A549 (cell line): Measurements from ENCODE around the gene TMEM213. TPM values are rescaled to one million over a fixed set of nuclear protein-coding genes. Genes with fewer than 3 reads are reported as not detected.

Source experiments
- ATAC-seq, 2 experiments: fragments of 200-7000 bp in 1 of 2; fragments of >200 bp in 1 of 2; cut with Nextera tagmentation in 1 of 2; cut with Tn5 transposase in 1 of 2; 3 replicates each; pipeline versions ENCODE4 v1.8.0 to v1.9.1; 2018 to 2020; ENCODE audit warnings: mild to moderate bottlenecking in 1 of 2, moderate library complexity in 1 of 2
- CTCF ChIA-PET: fragments of 300-600 bp; sonication (Branson Sonifier 250); formaldehyde crosslinking; extraction: SDS; loops from one replicate; lab custom pipeline; 2021; ENCODE audit warnings: antibody characterized with exemption, inconsistent platforms; lab: Yijun Ruan, JAX
- POLR2A ChIA-PET: fragments of 350-600 bp; formaldehyde crosslinking; extraction: SDS; loops from one replicate; lab custom pipeline; 2021; ENCODE audit warnings: antibody characterized with exemption, inconsistent platforms; lab: Yijun Ruan, JAX
- DNase-seq, 2 experiments: peaks; one replicate each; pipeline versions ENCODE4 v3.0.0 to v3.0.0-alpha.2; 2011 to 2016; ENCODE audit warnings: low read depth in 1 of 2, low spot score in 1 of 2
- FAIRE-seq: peaks from 2 replicates; lab custom pipeline; 2011; peaks lifted over from hg19 to GRCh38; lab: Jason Lieb, UNC
- H3K27ac ChIP-seq, 2 experiments: fragments of >200 bp; sonication (Bioruptor Twin); formaldehyde crosslinking; 3 replicates each; pipeline ENCODE4 v1.5.1; 2016 to 2017
- H3K4me1 ChIP-seq: fragments of >200 bp; sonication (Bioruptor Twin); formaldehyde crosslinking; 3 replicates; pipeline ENCODE4 v1.6.1; 2016
- H3K4me2 ChIP-seq: fragments of >200 bp; sonication (Bioruptor Twin); formaldehyde crosslinking; 3 replicates; pipeline ENCODE4 v1.6.1; 2016
- H3K4me3 ChIP-seq: fragments of >200 bp; sonication (Bioruptor Twin); formaldehyde crosslinking; 3 replicates; pipeline ENCODE4 v1.5.1; 2016
- H3K9me3 ChIP-seq: fragments of >200 bp; sonication (Bioruptor Twin); formaldehyde crosslinking; 3 replicates; pipeline ENCODE4 v1.6.1; 2016
- ATOH8 ChIP-seq: fragments of 250-450 bp; sonication (Bioruptor Pico); IDR thresholded peaks from 2 replicates; pipeline ENCODE4 v1.5.0; 2020; ENCODE audit warnings: low read depth, mild to moderate bottlenecking, moderate library complexity
- BHLHE40 ChIP-seq: IDR thresholded peaks from 2 replicates; pipeline ENCODE4 v1.6.1; 2012; ENCODE audit warnings: low read depth, low read length, inconsistent platforms
- CHD2 ChIP-seq: fragments of 150-350 bp; IDR thresholded peaks from 2 replicates; pipeline ENCODE4 v1.6.1; 2014; ENCODE audit warnings: low read length; ENCODE audit not compliant: partially characterized antibody
- CHD4 ChIP-seq: fragments of 200-600 bp; sonication (generic); IDR thresholded peaks from 2 replicates; pipeline ENCODE4 v1.6.1; 2016; ENCODE audit warnings: antibody characterized with exemption, mild to moderate bottlenecking, borderline replicate concordance
- EHF ChIP-seq: fragments of 250-450 bp; sonication (Bioruptor Pico); IDR thresholded peaks from 2 replicates; pipeline ENCODE4 v1.5.0; 2020; ENCODE audit warnings: mild to moderate bottlenecking
- EP300 ChIP-seq, 2 experiments: fragments of >200 bp; sonication (Bioruptor Twin); formaldehyde crosslinking; IDR thresholded peaks; 2 replicates in 1 of 2; 3 replicates in 1 of 2; pipeline ENCODE4 v1.6.1; 2016 to 2017
- HEYL ChIP-seq: fragments of 250-450 bp; sonication (Bioruptor Pico); IDR thresholded peaks from 2 replicates; pipeline ENCODE4 v1.8.0; 2021; ENCODE audit warnings: mild to moderate bottlenecking, moderate library complexity
- JUN ChIP-seq, 2 experiments: fragments of >200 bp; sonication (Bioruptor Twin); formaldehyde crosslinking; IDR thresholded peaks; 2 replicates in 1 of 2; 3 replicates in 1 of 2; pipeline ENCODE4 v1.6.1; 2016 to 2017
- MAZ ChIP-seq: fragments of 150-350 bp; IDR thresholded peaks from 2 replicates; pipeline ENCODE4 v1.6.1; 2014; ENCODE audit warnings: antibody characterized with exemption, low read depth, low read length, borderline replicate concordance
- NPAS2 ChIP-seq: fragments of 250-450 bp; sonication (Bioruptor Pico); IDR thresholded peaks from 2 replicates; pipeline ENCODE4 v1.8.0; 2022; ENCODE audit warnings: mild to moderate bottlenecking, moderate library complexity, borderline replicate concordance
- RARB ChIP-seq: fragments of 250-450 bp; sonication (Bioruptor Pico); IDR thresholded peaks from 2 replicates; pipeline ENCODE4 v1.8.0; 2021; ENCODE audit warnings: mild to moderate bottlenecking, moderate library complexity
- RFX5 ChIP-seq: fragments of 450-650 bp; IDR thresholded peaks from 2 replicates; pipeline ENCODE4 v1.7.1; 2014; ENCODE audit warnings: antibody characterized with exemption, mild to moderate bottlenecking, moderate library complexity
- RNF2 ChIP-seq: fragments of 200-600 bp; sonication (generic); IDR thresholded peaks from 2 replicates; pipeline ENCODE4 v1.6.1; 2016; ENCODE audit warnings: low read depth, mild to moderate bottlenecking, antibody characterized with exemption, moderate library complexity, borderline replicate concordance
- SMC3 ChIP-seq: fragments of >200 bp; sonication (Bioruptor Twin); formaldehyde crosslinking; IDR thresholded peaks from 3 replicates; pipeline ENCODE4 v1.6.1; 2018; ENCODE audit warnings: inconsistent platforms
- SREBF2 ChIP-seq: fragments of 450-650 bp; IDR thresholded peaks from 2 replicates; pipeline ENCODE4 v1.6.1; 2014; ENCODE audit warnings: mild to moderate bottlenecking, moderate library complexity
- ZFP36 ChIP-seq: fragments of 450-650 bp; IDR thresholded peaks from 2 replicates; pipeline ENCODE4 v1.6.1; 2014; ENCODE audit warnings: borderline replicate concordance; ENCODE audit not compliant: partially characterized antibody
- WGBS: methylation state at CpG from one replicate; pipeline ENCODE4 v1.1.6; 2017; ENCODE audit errors: missing lambda C conversion rate; 5-methylcytosine and 5-hydroxymethylcytosine counted together
- polyA plus RNA-seq, 4 experiments: library from polyadenylated mRNA; depleted of rRNA in 3 of 4; stranded (reverse); fragments of >200 nt; fragmentation: RNase III in 1 of 4; extraction: RNeasy Plus Mini Kit Qiagen cat#74134 plus additional on column Dnase treatment in 1 of 4; gene quantifications; 2 replicates in 3 of 4; 3 replicates in 1 of 4; pipeline ENCODE4 v1.2.3, GENCODE V29; 2011 to 2017
- TF ChIP-seq, protein P1 (sequence below): fragments of >200 bp; sonication (Bioruptor Twin); formaldehyde crosslinking; IDR thresholded peaks from 2 replicates; pipeline ENCODE4 v1.6.1; 2016
- TF ChIP-seq, protein P2 (sequence below): fragments of >200 bp; sonication (Bioruptor Twin); formaldehyde crosslinking; IDR thresholded peaks from 3 replicates; pipeline ENCODE4 v1.5.1; 2016
- TF ChIP-seq, protein P3 (sequence below): fragments of 450-650 bp; IDR thresholded peaks from 2 replicates; pipeline ENCODE4 v1.6.1; 2014; ENCODE audit warnings: antibody characterized with exemption
- TF ChIP-seq, protein P4 (sequence below): fragments of >200 bp; sonication (Bioruptor Twin); formaldehyde crosslinking; IDR thresholded peaks from 3 replicates; pipeline ENCODE4 v1.6.1; 2016

Gene TMEM213
- polyA plus RNA-seq, 2 of the 4 experiments (the other 2 are of a cell fraction) = not detected

GRCh38 chr7:138816650-138817049, 18.9 kb downstream of the TMEM213 start:
- Histone ChIP-seq H3K27ac (no peak overlapping the region), H3K4me2 (no peak overlapping the region)
- no peak for FAIRE-seq
- ChIA-PET POLR2A (no interaction called here), CTCF (no interaction called here)
- TF ChIP-seq, protein P1, sequence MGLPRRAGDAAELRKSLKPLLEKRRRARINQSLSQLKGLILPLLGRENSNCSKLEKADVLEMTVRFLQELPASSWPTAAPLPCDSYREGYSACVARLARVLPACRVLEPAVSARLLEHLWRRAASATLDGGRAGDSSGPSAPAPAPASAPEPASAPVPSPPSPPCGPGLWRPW = no peak
- no peak for TF ChIP-seq NPAS2 (CRISPR knock-in tag)
- TF ChIP-seq JUN (IDR thresholded peaks at IDR 0.05) = no peak
- TF ChIP-seq CHD2 = no peak
- TF ChIP-seq RNF2 = no peak
- no peak for TF ChIP-seq CHD4
- TF ChIP-seq BHLHE40 = no peak
- TF ChIP-seq, protein P2, sequence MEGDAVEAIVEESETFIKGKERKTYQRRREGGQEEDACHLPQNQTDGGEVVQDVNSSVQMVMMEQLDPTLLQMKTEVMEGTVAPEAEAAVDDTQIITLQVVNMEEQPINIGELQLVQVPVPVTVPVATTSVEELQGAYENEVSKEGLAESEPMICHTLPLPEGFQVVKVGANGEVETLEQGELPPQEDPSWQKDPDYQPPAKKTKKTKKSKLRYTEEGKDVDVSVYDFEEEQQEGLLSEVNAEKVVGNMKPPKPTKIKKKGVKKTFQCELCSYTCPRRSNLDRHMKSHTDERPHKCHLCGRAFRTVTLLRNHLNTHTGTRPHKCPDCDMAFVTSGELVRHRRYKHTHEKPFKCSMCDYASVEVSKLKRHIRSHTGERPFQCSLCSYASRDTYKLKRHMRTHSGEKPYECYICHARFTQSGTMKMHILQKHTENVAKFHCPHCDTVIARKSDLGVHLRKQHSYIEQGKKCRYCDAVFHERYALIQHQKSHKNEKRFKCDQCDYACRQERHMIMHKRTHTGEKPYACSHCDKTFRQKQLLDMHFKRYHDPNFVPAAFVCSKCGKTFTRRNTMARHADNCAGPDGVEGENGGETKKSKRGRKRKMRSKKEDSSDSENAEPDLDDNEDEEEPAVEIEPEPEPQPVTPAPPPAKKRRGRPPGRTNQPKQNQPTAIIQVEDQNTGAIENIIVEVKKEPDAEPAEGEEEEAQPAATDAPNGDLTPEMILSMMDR = no peak
- no peak for TF ChIP-seq ATOH8 (CRISPR knock-in tag)
- TF ChIP-seq, all 56 proteins: peak for 0
- Histone ChIP-seq H3K4me1 (no peaks in the 10 kb centered on the region), H3K4me3 (no peak overlapping the region), H3K9me3 (no peaks in the 10 kb centered on the region)
- ATAC-seq = no peak
- no peak for DNase-seq
- WGBS = 58% methylated on average over 1 of the region's 1 CpG

DNA sequence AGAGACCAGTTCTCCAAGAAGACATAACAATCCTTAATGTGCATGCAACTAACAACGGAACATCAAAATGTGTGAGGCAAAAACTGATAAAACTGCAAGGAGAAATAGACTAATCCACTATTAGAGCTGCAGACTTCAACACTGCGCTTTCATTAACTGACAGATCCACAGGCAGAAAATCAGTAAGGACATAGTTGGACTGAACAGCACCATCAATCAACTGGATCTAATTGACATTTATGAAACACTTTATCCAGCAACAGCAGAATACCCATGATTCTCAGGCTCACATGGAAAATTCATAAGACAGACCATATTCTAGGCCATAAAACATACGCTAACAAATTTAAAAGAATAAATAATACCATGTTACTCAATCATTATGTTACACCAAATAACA, 21.8 kb downstream of the TMEM213 start:
- FAIRE-seq (no peak), ATAC-seq (no peak)
- no peak overlapping the region for H3K4me3 ChIP-seq
- ChIA-PET CTCF (no interaction called here), POLR2A (interaction anchor here (0.6 kb wide), 1 partner anchor 8 kb away, joined by 3 read pairs; no protein-coding TSS in a partner anchor)
- H3K9me3 ChIP-seq = no peaks in the 10 kb centered on the region
- 82% methylated on average over 3 of the region's 3 CpGs for WGBS
- no peak overlapping the region for H3K27ac ChIP-seq
- no peak for TF ChIP-seq CHD2
- TF ChIP-seq RFX5 = no peak
- TF ChIP-seq MAZ = no peak
- TF ChIP-seq BHLHE40 = no peak
- no peak for TF ChIP-seq ZFP36
- TF ChIP-seq, protein P3, sequence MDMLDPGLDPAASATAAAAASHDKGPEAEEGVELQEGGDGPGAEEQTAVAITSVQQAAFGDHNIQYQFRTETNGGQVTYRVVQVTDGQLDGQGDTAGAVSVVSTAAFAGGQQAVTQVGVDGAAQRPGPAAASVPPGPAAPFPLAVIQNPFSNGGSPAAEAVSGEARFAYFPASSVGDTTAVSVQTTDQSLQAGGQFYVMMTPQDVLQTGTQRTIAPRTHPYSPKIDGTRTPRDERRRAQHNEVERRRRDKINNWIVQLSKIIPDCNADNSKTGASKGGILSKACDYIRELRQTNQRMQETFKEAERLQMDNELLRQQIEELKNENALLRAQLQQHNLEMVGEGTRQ = no peak
- no peak for TF ChIP-seq EHF (CRISPR knock-in tag)
- no peak for TF ChIP-seq CHD4
- no peak for TF ChIP-seq RARB (CRISPR knock-in tag)
- TF ChIP-seq, protein P4, sequence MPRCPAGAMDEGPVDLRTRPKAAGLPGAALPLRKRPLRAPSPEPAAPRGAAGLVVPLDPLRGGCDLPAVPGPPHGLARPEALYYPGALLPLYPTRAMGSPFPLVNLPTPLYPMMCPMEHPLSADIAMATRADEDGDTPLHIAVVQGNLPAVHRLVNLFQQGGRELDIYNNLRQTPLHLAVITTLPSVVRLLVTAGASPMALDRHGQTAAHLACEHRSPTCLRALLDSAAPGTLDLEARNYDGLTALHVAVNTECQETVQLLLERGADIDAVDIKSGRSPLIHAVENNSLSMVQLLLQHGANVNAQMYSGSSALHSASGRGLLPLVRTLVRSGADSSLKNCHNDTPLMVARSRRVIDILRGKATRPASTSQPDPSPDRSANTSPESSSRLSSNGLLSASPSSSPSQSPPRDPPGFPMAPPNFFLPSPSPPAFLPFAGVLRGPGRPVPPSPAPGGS = no peak
- TF ChIP-seq, all 56 proteins: peak for 0
- no peak for DNase-seq
- Histone ChIP-seq H3K4me1 (no peaks in the 10 kb centered on the region), H3K4me2 (no peak overlapping the region)

DNA sequence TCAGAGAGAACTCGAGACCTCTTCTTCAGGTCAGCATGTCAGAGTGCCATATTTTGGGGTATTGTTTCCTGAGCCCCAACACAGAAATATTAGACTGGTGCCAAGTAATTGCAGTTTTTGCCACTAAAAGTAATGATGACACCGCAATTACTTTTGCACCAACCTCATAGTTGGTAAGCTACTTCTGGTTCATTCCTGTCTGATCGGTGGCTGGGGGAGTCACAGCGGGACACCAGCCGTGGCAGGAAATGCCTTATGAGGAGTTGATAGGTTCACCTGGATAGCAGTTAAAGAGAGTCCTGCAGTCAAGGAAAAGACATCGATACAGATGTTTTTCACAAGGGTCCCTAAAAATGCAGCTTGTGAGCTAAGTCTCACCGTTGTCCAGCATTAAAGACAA, 24.1 kb downstream of the TMEM213 start:
- WGBS = 78% methylated on average over 7 of the region's 7 CpGs
- ChIA-PET POLR2A (no interaction called here), CTCF (no interaction called here)
- ATAC-seq (no peak), DNase-seq (no peak), FAIRE-seq (no peak)
- no peak for TF ChIP-seq HEYL (CRISPR knock-in tag)
- no peak for TF ChIP-seq SMC3
- TF ChIP-seq SREBF2 = no peak
- no peak for TF ChIP-seq EP300 (IDR thresholded peaks at IDR 0.05)
- TF ChIP-seq, protein P3 = no peak
- Histone ChIP-seq H3K4me1 (no peaks in the 10 kb centered on the region), H3K4me2 (no peak overlapping the region), H3K4me3 (no peak overlapping the region), H3K9me3 (no peaks in the 10 kb centered on the region), H3K27ac (no peak overlapping the region)
